GM21447 (cell line): ENCODE data around the gene ARPP19.
A peak's percentile ranks its signal among the peaks of the same experiment; 100 is the strongest.
"Not testable (repeated sequence)": the region's sequence is repeated elsewhere in the genome, so short reads cannot be mapped to it uniquely, and the experiment has no call there.

Source experiments
- ATAC-seq: cut with Tn5 transposase; IDR thresholded peaks from one replicate; pipeline ENCODE4 v1.9.1; 2021; ENCODE audit not compliant: unreplicated experiment

The ARPP19 gene, protein sequence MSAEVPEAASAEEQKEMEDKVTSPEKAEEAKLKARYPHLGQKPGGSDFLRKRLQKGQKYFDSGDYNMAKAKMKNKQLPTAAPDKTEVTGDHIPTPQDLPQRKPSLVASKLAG

DNA sequence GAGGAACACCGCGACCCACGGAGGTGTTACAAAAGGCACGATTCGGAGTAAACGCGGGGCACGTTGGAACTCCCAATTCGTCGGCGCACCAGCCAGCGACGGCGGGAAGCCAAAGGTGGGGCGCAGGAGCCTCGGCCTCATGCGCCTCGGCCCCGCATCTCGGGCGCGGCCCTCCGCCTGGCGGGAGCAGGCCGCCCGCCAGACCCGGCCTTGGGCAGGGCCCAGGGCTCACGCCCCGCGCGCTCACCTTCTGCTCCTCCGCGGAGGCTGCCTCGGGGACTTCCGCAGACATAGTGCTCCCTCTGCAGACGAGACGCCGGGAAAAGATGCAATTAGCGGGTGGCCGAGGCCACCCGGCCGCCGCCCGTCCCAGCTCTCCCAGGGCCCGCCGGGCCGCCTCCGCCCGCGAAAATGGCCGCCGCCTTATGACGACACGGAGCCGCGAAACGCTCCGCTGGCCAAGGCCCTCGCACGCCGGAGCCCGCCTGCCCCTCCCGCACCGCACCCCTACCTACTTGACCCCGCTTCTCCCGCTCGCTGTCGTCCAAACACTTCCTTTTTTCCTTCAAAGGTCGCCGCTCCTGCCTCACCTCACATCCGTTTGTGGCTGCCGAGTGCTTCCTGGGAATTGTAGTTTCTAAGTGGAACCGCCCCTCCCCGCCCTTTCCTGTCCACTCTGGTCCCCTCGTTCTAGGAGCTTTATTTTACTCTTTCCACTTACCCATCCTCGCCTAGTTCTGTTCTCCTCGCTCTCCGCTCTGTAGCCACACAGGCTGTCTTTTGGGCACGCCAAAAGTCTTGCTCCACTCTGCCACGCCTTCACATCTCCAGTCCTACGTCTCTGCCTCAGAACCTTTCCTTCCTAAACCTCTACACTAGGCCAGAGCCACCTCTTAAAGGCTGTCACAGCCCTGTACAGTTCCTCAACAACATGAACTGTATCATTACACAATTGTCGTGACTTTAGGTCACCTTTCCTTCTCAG, at the start of gene ARPP19:
ARPP19 (minus strand) TSS at position 430 of the 985 bp plus-strand sequence; CDS start at position 292, 138 bp downstream.
- ATAC-seq = peak; percentile 69

- no peak for ATAC-seq
These were observed 48.2 kb upstream of the ARPP19 start for GRCh38 chr15:52617026-52617425.

DNA sequence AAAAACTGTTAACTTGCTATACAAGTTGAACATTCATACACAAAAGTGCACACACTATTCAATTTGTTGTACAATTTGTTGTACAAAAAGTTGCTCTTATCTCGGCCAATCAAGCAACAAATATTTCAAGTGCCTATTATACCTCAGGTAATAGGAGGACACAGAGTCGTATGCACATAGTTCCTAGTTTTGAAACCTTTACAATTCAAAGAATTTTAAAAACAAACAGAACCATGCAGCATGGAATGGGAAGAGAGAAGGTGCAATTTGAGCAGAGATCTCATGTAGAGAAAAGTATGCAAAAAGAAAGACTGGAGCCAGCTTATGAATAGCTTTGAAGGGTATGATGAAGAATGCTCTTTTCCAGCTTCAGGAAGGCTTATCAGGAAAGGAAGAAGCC, 46.5 kb upstream of the ARPP19 start:
- no peak for ATAC-seq

GRCh38 chr15:52609593-52609992, 40.8 kb upstream of the ARPP19 start:
- ATAC-seq = no peak

DNA sequence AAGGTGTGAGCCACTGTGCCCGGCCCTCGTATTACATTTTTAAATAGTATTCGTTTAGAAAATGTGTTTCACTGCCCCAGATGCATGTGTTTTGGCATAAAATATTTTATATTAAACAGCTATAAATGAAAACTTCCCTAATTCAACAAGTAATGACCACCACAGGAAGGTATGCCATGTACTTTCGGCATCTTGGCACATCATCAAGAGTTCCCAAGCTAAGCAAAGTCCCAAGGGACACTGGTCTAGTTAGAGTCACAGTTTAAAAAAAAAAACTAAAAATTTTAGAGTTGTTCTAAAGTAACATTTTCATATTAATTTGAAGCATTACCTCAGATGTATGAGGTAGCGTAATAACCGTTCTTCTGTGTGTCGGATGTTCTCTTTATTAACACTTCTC, 15.6 kb upstream of the ARPP19 start:
- no peak for ATAC-seq

- ATAC-seq = no peak
These were observed 11.0 kb upstream of the ARPP19 start for GRCh38 chr15:52579852-52580251.

- no peak for ATAC-seq
These were observed 7.9 kb upstream of the ARPP19 start for GRCh38 chr15:52576692-52577091.

DNA sequence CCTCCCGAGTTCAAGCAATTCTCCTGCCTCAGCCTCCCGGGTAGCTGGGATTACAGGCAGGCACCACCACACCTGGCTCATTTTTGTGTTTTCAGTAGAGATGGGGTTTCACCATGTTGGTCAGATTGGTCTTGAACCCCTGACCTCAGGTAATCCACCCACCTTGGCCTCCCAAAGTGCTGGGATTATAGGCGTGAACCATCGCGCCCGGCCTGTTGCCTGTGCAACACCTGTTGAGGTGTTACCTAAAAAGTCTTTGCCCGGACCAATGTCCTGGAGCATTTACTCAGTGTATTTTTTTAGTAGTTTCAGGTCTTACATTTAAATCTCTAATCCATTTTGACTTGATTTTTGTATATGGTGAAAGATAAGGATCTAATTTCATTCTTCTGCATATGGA, 6.7 kb upstream of the ARPP19 start:
- not testable (repeated sequence) for ATAC-seq

DNA sequence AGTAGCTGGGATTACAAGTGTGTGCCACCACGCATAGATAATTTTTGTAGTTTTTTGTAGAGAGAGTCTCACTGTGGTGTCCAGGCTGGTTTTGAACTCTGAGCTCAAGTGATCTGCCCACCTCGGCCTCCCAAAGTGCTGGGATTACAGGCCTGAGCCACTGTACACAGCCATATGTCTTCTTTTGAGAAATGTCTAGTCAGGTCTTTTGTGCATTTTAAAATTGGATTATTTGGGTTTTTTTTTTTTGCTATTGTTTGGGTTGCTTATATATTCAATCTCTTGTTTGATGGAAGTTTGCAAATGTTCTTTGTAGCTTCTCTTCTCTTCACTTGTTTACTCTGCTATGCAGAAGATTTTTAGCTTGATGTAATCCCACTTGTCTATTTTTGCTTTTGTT, 6.2 kb upstream of the ARPP19 start:
- ATAC-seq = no peak

DNA sequence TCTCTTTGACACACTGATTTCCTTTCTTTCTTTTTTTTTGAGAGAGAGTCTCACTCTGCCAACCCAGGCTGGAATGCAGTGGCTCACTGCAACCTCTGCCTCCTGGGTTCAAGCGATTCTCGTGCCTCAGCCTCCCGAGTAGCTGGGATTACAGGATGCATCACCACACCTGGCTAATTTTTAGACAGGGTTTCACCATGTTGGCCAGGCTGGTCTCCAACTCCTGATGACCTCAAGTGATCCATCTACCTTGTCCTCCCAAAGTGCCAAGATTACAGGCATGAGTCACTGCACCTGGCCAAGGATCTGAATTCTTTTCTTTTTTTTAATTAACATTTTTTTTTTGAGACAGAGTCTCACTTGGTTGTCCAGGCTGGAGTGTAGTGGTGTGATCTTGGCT, 5.8 kb upstream of the ARPP19 start:
- not testable (repeated sequence) for ATAC-seq

DNA sequence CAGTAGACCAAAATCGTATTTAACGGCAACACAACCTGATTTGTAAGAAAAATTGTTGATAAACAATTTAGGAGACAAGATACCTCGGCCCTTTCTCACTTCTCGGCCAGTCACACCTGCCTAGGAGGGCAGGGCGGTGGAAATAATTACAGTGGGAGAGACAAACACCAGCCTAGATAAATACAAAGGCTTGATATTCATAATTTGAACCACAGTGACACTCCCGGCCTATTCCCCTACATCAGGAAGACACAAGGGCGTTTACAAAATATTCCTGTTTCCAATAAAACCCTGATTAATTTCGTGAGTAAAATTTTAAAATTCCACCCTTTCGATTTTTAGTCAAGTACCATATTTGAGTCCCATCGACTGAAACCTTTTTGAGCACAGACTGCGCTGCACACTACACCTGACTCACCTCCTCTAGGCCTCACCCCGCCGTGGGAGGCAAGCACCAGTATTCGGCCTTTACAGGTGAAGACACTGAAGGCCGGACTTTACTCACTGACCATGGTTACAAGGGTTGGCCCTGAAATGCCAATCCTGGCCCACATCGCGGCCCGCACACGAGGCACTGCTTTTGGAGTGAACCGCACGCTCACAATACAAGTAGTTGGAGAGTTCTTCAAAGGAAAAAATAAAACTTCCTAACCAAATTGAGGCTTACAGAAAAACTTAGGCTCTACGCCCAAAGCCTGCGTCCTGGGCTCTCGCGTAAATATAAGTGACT, 794 bp downstream of the ARPP19 start:
- ATAC-seq = no peak

- ATAC-seq = no peak
These were observed 1.9 kb downstream of the ARPP19 start for GRCh38 chr15:52566889-52567288.

GRCh38 chr15:52565417-52566358, 3.1 kb downstream of the ARPP19 start:
- peak; percentile 40 for ATAC-seq

GRCh38 chr15:52563501-52564060, 5.2 kb downstream of the ARPP19 start:
- no peak for ATAC-seq

DNA sequence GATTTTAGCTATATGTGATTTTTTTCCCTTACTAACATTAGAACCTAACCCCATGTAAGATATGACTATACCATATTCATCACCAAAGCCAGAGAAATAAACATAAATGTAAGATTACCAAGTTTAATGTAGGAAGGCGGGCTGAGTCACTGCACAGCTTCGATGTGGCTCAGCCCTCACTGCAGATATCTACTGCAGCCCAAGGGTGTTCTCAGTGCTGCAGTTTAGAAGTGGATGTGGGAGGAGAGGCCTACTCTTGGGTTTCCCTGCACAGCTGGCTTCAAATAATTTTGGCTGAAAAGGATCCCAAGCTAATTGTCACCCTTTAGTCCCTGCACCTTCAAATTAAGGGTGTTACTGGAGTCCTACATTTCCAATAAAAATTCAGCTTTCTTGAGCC, 9.3 kb downstream of the ARPP19 start:
- no peak for ATAC-seq

DNA sequence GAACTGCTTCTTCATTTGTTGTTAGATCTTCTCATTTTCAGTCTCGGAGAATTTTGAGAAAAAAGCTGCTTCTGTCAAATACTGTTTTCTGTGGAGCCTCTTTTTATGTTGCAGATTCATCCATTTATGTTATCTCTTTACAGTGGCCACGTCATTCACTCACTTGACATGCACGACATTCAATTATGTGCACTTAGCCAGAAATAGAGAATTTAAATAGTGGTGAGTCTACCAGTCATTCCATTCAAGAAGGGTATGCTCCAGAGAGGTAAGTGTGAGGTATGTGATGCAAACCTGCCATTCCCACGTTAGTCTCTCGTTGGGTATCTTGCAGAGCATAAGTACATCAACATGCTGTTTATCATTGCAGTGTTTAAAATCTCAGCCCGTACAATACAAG, 9.8 kb downstream of the ARPP19 start:
- ATAC-seq = no peak

DNA sequence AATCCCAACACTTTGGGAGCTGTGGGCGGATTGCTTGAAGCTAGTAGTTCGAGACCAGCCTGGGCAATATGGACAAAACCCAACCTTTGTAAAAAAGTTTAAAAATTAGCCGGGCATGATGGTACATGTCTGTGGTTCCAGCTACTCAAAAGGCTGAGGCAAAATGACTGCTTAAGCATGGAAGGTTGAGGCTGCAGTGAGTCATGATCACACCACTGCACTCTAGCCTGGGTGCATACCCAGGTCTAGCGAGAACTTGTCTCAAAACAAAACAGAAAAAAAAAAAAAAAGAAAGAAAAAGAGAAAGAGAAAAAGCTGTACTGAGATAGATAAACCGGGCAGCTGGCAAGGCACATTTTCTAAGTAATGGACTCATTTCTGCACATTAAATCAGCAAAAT, 10.6 kb downstream of the ARPP19 start:
- ATAC-seq = peak; percentile 69

- no peak for ATAC-seq
These were observed 11.6 kb downstream of the ARPP19 start for GRCh38 chr15:52557274-52557641.

DNA sequence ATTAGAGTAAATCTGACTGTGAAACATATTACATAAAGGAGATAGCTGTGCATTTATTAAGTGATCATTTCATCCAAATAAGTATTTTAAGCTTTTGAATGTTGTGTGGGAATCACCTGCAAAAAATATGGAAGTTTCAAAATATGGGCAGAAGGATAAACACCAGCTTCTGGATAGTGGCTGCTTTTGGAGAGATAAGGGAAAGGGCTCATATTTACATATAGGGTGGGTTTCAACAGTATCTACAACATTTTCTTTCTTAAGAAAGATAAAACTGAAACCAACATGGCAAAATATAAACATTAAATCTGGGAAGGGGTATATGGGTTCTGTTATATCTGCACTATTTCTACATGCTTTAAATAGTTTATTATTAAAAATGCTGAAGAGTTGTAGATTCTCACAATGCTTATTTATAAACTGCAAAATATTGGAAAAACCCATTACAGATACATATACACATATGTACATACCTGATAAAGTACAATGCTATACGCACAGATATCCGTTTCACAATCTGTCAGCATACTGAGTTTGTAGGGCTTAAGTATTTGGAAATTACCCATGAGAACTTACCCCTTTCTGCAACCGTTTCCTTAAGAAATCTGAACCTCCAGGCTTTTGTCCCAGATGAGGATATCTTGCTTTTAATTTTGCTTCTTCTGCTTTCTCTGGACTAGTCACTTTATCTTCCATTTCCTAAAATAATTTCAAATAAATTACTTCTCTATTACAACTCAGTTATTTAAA, 12.1 kb downstream of the ARPP19 start:
- no peak for ATAC-seq

DNA sequence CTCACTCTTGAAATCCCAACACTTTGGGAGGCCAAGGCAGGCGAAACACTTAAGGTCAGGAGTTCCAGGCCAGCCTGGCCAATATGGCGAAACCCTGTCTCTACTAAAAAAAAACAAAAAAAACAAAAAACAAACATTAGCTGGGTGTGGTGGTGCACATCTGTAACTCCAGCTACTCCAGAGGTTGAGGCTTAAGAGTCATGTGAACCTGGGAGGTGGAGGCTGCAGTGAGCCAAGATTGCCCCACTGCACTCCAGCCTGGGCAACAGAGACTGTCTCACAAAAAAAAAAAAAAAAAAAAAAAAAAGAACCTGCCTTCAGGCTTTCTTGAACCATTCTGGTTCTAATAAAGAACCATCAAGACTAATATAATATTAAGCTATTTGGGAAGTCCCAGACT, 16.5 kb downstream of the ARPP19 start:
- no peak for ATAC-seq
